GM23338 (cell line): ENCODE measurements around the gene TMEM53. TPM values are rescaled to one million over a fixed set of nuclear protein-coding genes. Genes with fewer than 3 reads are reported as not detected.

Experiments
- ATAC-seq: fragments of 200-7000 bp; cut with Tn5 transposase; 3 replicates; pipeline ENCODE4 v1.9.1; 2020
- DNase-seq: peaks from one replicate; pipeline ENCODE4 v3.0.0-alpha.2; 2015; ENCODE audit warnings: low spot score
- H2AFZ ChIP-seq: fragments of 200-600 bp; sonication (generic); 2 replicates; pipeline ENCODE4 v1.8.0; 2016; ENCODE audit warnings: antibody characterized with exemption, mild to moderate bottlenecking, moderate library complexity
- H3F3A ChIP-seq: fragments of 200-600 bp; sonication (generic); replicated peaks from 2 replicates; pipeline ENCODE4 v1.8.0; 2017; ENCODE audit warnings: antibody characterized with exemption, mixed run types, low read depth
- H3K27ac ChIP-seq: fragments of 200-600 bp; sonication (generic); 2 replicates; pipeline ENCODE4 v1.6.1; 2016; ENCODE audit warnings: low read depth
- H3K27me3 ChIP-seq: fragments of 200-600 bp; sonication (generic); 2 replicates; pipeline ENCODE4 v1.8.0; 2016; ENCODE audit warnings: mild to moderate bottlenecking, mixed run types, moderate library complexity; ENCODE audit not compliant: insufficient read depth
- H3K36me3 ChIP-seq: fragments of 200-600 bp; sonication (generic); 2 replicates; pipeline ENCODE4 v1.8.0; 2016; ENCODE audit warnings: mild to moderate bottlenecking; ENCODE audit not compliant: insufficient read depth
- H3K4me1 ChIP-seq: fragments of 200-600 bp; sonication (generic); 2 replicates; pipeline ENCODE4 v1.8.0; 2016; ENCODE audit warnings: mild to moderate bottlenecking, moderate library complexity; ENCODE audit not compliant: insufficient read depth
- H3K4me2 ChIP-seq: fragments of 200-600 bp; sonication (generic); 2 replicates; pipeline ENCODE4 v1.7.1; 2017; ENCODE audit warnings: mixed run types
- H3K4me3 ChIP-seq: fragments of 200-600 bp; sonication (generic); 2 replicates; pipeline ENCODE4 v1.6.1; 2016; ENCODE audit warnings: mixed run types
- H3K79me2 ChIP-seq: fragments of 200-600 bp; sonication (generic); replicated peaks from 2 replicates; pipeline ENCODE4 v1.8.0; 2017; ENCODE audit warnings: mild to moderate bottlenecking; ENCODE audit not compliant: insufficient read depth
- H3K9me2 ChIP-seq: fragments of 200-600 bp; sonication (generic); 2 replicates; pipeline ENCODE4 v1.8.0; 2017; ENCODE audit not compliant: insufficient read depth
- H4K20me1 ChIP-seq: fragments of 200-600 bp; sonication (generic); replicated peaks from 2 replicates; pipeline ENCODE4 v1.8.0; 2017; ENCODE audit warnings: mild to moderate bottlenecking; ENCODE audit not compliant: insufficient read depth
- H3K27ac Mint-ChIP-seq: 2 replicates; pipeline ENCODE4 v1.8.0; 2020; ENCODE audit warnings: inconsistent platforms, mild to moderate bottlenecking, moderate library complexity, mixed read lengths
- H3K27me3 Mint-ChIP-seq: 3 replicates; pipeline ENCODE4 v1.8.0; 2022; ENCODE audit warnings: low read depth, mild to moderate bottlenecking, moderate library complexity, mixed read lengths, inconsistent platforms; ENCODE audit not compliant: insufficient read depth, poor library complexity
- H3K36me3 Mint-ChIP-seq: 3 replicates; pipeline ENCODE4 v1.8.0; 2021; ENCODE audit warnings: low read depth, mild to moderate bottlenecking, inconsistent platforms, moderate library complexity, mixed read lengths
- H3K4me1 Mint-ChIP-seq: 3 replicates; pipeline ENCODE4 v1.8.0; 2020; ENCODE audit warnings: mild to moderate bottlenecking, inconsistent platforms, mixed read lengths
- H3K4me3 Mint-ChIP-seq: 3 replicates; pipeline ENCODE4 v1.8.0; 2021; ENCODE audit warnings: moderate library complexity, mild to moderate bottlenecking, inconsistent platforms, mixed read lengths
- H3K9me3 Mint-ChIP-seq: 3 replicates; pipeline ENCODE4 v1.8.0; 2020; ENCODE audit warnings: moderate library complexity, mild to moderate bottlenecking, inconsistent platforms, mixed read lengths
- EZH2 ChIP-seq: fragments of 200-600 bp; sonication (generic); IDR thresholded peaks from one replicate; pipeline ENCODE4 v1.8.0; 2017; ENCODE audit warnings: antibody characterized with exemption, mild to moderate bottlenecking, low read depth; ENCODE audit not compliant: unreplicated experiment
- EZH2phosphoT487 ChIP-seq: fragments of 200-600 bp; sonication (generic); IDR thresholded peaks from one replicate; pipeline ENCODE4 v1.8.1; 2018; ENCODE audit warnings: antibody characterized with exemption; ENCODE audit not compliant: unreplicated experiment
- JUNB ChIP-seq: IDR thresholded peaks from one replicate; pipeline ENCODE4 v1.6.1; 2016; ENCODE audit warnings: antibody characterized with exemption; ENCODE audit not compliant: unreplicated experiment
- NANOG ChIP-seq: IDR thresholded peaks from 2 replicates; pipeline ENCODE4 v1.6.1; 2016; ENCODE audit warnings: antibody characterized with exemption, borderline replicate concordance
- STAT1 ChIP-seq: IDR thresholded peaks from one replicate; pipeline ENCODE4 v1.6.1; 2016; ENCODE audit warnings: antibody characterized with exemption; ENCODE audit not compliant: unreplicated experiment
- ZNF114 ChIP-seq: fragments of 250-450 bp; sonication (Bioruptor Pico); IDR thresholded peaks from 2 replicates; pipeline ENCODE4 v1.5.0; 2020; ENCODE audit warnings: mild to moderate bottlenecking, moderate library complexity
- ZNF331 ChIP-seq: fragments of 250-450 bp; sonication (Bioruptor Pico); IDR thresholded peaks from 2 replicates; pipeline ENCODE4 v1.5.0; 2020; ENCODE audit warnings: low read depth, mild to moderate bottlenecking, moderate library complexity
- polyA plus RNA-seq: library from polyadenylated mRNA; unstranded; fragments of >200 nt; fragmentation: Nextera tagmentation; extraction: Ambion mirVana; gene quantifications from 2 replicates; pipeline ENCODE4 v1.2.1, GENCODE V29; 2016
- total RNA-seq: library from RNA; depleted of rRNA; stranded (reverse); fragments of >200 nt; shearing (Covaris generic); gene quantifications from 2 replicates; pipeline ENCODE4 v1.2.3, GENCODE V29; 2014
- TF ChIP-seq, protein P1 (sequence below), 2 experiments: fragments of 200-600 bp in 1 of 2; sonication (generic) in 1 of 2; conservative IDR thresholded peaks; 2 replicates each; pipeline versions ENCODE4 v1.5.1 to v1.6.1; 2016 to 2017; ENCODE audit warnings: antibody characterized with exemption in 2 of 2, low read depth in 2 of 2, mild to moderate bottlenecking in 2 of 2, moderate library complexity in 1 of 2
- TF ChIP-seq, protein P2 (sequence below): fragments of 250-450 bp; sonication (Bioruptor Pico); IDR thresholded peaks from 2 replicates; pipeline ENCODE4 v1.5.0; 2020; ENCODE audit warnings: mild to moderate bottlenecking, moderate library complexity
- TF ChIP-seq, protein P3 (sequence below): IDR thresholded peaks from 2 replicates; pipeline ENCODE4 v1.6.1; 2016; ENCODE audit warnings: antibody characterized with exemption

Gene TMEM53
- total and polyA plus RNA-seq, 2 experiments from 2014 or later, result 15.4 to 20.8 TPM

DNA sequence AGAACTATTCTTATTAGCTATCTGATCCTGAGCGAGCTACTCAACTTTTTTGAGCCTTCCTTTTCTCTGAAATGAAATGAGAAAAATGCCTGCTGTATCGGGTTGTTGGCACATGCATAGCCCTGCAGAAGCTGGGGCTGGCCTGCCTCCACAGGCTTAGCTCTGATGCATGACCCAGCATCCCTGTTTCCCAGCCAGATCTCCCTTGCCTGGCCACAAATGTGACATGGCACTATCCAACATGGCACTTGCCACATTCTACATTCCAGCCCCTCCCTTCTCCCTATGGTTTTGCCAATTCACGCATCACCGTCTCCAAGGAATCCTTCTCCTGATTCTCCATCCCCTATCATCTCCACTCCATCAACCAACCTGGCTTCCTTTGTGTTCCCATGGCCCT is 42.9 kb upstream of the TMEM53 start (continued):
- TF ChIP-seq NANOG, result no peak
- TF ChIP-seq ZNF114 (CRISPR knock-in tag), result no peak
- TF ChIP-seq JUNB, result no peak

DNA sequence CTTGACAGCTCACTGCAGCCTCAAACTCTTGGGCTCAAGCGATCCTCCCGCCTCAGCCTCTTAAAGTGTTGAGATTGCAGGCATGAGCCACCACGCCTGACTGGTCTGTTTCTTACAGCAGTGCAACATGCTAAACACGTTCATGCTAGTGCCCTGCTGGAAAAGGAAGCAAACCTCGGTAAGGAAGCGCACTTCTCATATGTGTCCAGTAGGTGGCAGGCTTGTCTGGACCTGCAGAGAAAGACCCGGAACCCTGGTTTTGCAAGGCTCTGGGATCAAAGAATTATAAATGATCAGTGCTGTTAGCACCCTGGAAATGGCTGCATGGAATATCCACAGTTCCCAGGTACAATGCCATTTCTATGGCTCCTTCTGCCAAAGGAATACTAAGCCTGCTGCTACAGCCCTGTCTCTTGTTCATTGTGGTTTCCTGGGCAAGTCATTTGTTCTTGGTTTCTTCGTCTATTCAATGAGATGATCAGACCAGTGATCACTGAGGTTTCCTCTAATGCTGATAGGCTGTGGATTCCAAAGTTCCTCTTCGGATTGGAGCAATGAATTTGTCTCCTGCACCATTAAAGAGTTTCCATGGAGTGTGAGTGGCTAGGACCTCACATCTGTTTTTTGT is 40.8 kb upstream of the TMEM53 start:
- H3F3A ChIP-seq, result no peaks in the 10 kb centered on the region
- H3K27ac ChIP-seq, result no peak overlapping the region
- H3K4me3 ChIP-seq, result no peak overlapping the region
- Mint-ChIP-seq H3K4me1 (no peaks in the 10 kb centered on the region), H3K27me3 (peaks cover 6% of the 10 kb centered on the region), H3K9me3 (no peaks in the 10 kb centered on the region; the same call in 1 of the 3 replicates), H3K27ac (no peak overlapping the region), H3K4me3 (no peak overlapping the region), H3K36me3 (no peaks in the 10 kb centered on the region)
- H3K79me2 ChIP-seq, result no peaks in the 10 kb centered on the region
- H3K27me3 ChIP-seq, result no peaks in the 10 kb centered on the region
- DNase-seq (peak; percentile 87), ATAC-seq (peak; percentile 85)
- TF ChIP-seq, protein P1, sequence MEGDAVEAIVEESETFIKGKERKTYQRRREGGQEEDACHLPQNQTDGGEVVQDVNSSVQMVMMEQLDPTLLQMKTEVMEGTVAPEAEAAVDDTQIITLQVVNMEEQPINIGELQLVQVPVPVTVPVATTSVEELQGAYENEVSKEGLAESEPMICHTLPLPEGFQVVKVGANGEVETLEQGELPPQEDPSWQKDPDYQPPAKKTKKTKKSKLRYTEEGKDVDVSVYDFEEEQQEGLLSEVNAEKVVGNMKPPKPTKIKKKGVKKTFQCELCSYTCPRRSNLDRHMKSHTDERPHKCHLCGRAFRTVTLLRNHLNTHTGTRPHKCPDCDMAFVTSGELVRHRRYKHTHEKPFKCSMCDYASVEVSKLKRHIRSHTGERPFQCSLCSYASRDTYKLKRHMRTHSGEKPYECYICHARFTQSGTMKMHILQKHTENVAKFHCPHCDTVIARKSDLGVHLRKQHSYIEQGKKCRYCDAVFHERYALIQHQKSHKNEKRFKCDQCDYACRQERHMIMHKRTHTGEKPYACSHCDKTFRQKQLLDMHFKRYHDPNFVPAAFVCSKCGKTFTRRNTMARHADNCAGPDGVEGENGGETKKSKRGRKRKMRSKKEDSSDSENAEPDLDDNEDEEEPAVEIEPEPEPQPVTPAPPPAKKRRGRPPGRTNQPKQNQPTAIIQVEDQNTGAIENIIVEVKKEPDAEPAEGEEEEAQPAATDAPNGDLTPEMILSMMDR (conservative IDR thresholded peaks at IDR 0.05; ENCODE audit: low read depth in 2 of 2), result peak; percentile 94 to 95
- TF ChIP-seq STAT1, result no peak
- no peak for TF ChIP-seq ZNF114 (CRISPR knock-in tag)
- H4K20me1 ChIP-seq, result no peaks in the 10 kb centered on the region
- no peak overlapping the region for H3K4me2 ChIP-seq
- H3K9me2 ChIP-seq, result no peaks in the 10 kb centered on the region; the same call in 1 of the 2 replicates
- H3K4me1 ChIP-seq, result no peaks in the 10 kb centered on the region
- H2AFZ ChIP-seq, result peak overlapping the region; percentile 67
- no peaks in the 10 kb centered on the region for H3K36me3 ChIP-seq

DNA sequence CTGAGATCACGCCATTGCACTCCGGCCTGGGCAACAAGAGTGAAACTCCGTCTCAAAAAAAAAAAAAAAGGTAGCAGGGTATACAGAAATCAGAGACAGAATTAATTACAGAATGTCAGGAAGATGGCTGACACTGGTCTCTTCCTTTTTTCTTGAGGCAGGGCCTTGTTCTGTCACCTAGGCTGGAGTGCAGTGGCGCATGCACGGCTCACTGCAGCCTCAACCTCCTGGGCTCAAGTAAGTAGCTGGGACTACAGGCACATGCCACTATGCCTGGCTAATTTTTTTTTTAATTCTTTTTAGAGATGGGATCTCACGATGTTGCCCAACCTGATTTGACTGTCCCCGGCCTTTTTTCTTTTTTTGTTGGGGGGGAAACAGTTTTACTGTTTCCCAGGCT is 40.3 kb upstream of the TMEM53 start:
- no peaks in the 10 kb centered on the region for H3K4me1 Mint-ChIP-seq
- H3K27me3 Mint-ChIP-seq, result peaks cover 6% of the 10 kb centered on the region
- no peak overlapping the region for H3K4me3 Mint-ChIP-seq
- Histone ChIP-seq H2AFZ (no peak overlapping the region), H4K20me1 (no peaks in the 10 kb centered on the region), H3K9me2 (no peaks in the 10 kb centered on the region; the same call in 1 of the 2 replicates), H3K4me3 (no peak overlapping the region), H3K36me3 (no peaks in the 10 kb centered on the region), H3K27ac (no peak overlapping the region), H3K4me2 (no peak overlapping the region), H3K4me1 (no peaks in the 10 kb centered on the region), H3F3A (no peaks in the 10 kb centered on the region), H3K79me2 (no peaks in the 10 kb centered on the region), H3K27me3 (no peaks in the 10 kb centered on the region)
- no peaks in the 10 kb centered on the region for H3K36me3 Mint-ChIP-seq
- DNase-seq (no peak), ATAC-seq (no peak)
- no peaks in the 10 kb centered on the region; the same call in 1 of the 3 replicates for H3K9me3 Mint-ChIP-seq
- H3K27ac Mint-ChIP-seq, result no peak overlapping the region
- no peak for TF ChIP-seq EZH2phosphoT487
- TF ChIP-seq, protein P2, sequence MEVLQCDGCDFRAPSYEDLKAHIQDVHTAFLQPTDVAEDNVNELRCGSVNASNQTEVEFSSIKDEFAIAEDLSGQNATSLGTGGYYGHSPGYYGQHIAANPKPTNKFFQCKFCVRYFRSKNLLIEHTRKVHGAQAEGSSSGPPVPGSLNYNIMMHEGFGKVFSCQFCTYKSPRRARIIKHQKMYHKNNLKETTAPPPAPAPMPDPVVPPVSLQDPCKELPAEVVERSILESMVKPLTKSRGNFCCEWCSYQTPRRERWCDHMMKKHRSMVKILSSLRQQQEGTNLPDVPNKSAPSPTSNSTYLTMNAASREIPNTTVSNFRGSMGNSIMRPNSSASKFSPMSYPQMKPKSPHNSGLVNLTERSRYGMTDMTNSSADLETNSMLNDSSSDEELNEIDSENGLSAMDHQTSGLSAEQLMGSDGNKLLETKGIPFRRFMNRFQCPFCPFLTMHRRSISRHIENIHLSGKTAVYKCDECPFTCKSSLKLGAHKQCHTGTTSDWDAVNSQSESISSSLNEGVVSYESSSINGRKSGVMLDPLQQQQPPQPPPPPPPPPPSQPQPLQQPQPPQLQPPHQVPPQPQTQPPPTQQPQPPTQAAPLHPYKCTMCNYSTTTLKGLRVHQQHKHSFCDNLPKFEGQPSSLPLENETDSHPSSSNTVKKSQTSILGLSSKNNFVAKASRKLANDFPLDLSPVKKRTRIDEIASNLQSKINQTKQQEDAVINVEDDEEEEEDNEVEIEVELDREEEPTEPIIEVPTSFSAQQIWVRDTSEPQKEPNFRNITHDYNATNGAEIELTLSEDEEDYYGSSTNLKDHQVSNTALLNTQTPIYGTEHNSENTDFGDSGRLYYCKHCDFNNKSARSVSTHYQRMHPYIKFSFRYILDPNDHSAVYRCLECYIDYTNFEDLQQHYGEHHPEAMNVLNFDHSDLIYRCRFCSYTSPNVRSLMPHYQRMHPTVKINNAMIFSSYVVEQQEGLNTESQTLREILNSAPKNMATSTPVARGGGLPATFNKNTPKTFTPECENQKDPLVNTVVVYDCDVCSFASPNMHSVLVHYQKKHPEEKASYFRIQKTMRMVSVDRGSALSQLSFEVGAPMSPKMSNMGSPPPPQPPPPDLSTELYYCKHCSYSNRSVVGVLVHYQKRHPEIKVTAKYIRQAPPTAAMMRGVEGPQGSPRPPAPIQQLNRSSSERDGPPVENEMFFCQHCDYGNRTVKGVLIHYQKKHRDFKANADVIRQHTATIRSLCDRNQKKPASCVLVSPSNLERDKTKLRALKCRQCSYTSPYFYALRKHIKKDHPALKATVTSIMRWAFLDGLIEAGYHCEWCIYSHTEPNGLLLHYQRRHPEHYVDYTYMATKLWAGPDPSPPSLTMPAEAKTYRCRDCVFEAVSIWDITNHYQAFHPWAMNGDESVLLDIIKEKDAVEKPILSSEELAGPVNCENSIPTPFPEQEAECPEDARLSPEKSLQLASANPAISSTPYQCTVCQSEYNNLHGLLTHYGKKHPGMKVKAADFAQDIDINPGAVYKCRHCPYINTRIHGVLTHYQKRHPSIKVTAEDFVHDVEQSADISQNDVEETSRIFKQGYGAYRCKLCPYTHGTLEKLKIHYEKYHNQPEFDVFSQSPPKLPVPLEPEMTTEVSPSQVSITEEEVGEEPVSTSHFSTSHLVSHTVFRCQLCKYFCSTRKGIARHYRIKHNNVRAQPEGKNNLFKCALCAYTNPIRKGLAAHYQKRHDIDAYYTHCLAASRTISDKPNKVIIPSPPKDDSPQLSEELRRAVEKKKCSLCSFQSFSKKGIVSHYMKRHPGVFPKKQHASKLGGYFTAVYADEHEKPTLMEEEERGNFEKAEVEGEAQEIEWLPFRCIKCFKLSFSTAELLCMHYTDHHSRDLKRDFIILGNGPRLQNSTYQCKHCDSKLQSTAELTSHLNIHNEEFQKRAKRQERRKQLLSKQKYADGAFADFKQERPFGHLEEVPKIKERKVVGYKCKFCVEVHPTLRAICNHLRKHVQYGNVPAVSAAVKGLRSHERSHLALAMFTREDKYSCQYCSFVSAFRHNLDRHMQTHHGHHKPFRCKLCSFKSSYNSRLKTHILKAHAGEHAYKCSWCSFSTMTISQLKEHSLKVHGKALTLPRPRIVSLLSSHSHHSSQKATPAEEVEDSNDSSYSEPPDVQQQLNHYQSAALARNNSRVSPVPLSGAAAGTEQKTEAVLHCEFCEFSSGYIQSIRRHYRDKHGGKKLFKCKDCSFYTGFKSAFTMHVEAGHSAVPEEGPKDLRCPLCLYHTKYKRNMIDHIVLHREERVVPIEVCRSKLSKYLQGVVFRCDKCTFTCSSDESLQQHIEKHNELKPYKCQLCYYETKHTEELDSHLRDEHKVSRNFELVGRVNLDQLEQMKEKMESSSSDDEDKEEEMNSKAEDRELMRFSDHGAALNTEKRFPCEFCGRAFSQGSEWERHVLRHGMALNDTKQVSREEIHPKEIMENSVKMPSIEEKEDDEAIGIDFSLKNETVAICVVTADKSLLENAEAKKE (CRISPR knock-in tag), result no peak
- TF ChIP-seq, protein P3, sequence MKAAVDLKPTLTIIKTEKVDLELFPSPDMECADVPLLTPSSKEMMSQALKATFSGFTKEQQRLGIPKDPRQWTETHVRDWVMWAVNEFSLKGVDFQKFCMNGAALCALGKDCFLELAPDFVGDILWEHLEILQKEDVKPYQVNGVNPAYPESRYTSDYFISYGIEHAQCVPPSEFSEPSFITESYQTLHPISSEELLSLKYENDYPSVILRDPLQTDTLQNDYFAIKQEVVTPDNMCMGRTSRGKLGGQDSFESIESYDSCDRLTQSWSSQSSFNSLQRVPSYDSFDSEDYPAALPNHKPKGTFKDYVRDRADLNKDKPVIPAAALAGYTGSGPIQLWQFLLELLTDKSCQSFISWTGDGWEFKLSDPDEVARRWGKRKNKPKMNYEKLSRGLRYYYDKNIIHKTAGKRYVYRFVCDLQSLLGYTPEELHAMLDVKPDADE, result no peak
- no peak for TF ChIP-seq EZH2
- no peak for TF ChIP-seq ZNF114 (CRISPR knock-in tag)
- TF ChIP-seq ZNF331, result no peak
